ENCODE data around the gene PARVB.

PARVB gene

DNA sequence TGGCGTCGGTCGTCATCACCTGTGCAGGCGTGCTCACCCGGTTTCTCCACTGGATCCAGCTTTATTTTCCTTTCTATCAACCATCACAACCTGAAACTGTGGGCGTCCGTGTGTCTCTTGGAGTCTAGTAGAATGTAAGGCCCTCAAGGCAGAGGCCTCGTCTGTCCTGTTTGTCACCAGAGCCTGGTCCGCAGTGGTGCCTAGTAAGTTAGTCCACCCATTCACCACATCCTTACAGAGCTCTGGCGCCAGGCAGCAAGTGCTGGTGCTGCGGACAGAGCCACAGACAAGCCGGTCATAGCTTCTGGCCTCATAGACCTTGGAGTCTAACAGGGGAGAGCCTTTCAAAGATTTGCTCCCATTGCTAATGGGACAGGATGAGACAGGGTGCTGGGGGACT is 92.2 kb downstream of the PARVB start:
- TF ChIP-seq, protein P1, sequence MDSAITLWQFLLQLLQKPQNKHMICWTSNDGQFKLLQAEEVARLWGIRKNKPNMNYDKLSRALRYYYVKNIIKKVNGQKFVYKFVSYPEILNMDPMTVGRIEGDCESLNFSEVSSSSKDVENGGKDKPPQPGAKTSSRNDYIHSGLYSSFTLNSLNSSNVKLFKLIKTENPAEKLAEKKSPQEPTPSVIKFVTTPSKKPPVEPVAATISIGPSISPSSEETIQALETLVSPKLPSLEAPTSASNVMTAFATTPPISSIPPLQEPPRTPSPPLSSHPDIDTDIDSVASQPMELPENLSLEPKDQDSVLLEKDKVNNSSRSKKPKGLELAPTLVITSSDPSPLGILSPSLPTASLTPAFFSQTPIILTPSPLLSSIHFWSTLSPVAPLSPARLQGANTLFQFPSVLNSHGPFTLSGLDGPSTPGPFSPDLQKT (IDR thresholded peaks at IDR 0.05; ENCODE audit: borderline replicate concordance, low read depth, low read length) = no peak
- no peak for TF ChIP-seq ZSCAN16 (tag by site-specific recombination; IDR thresholded peaks at IDR 0.05)
- TF ChIP-seq, protein P2, sequence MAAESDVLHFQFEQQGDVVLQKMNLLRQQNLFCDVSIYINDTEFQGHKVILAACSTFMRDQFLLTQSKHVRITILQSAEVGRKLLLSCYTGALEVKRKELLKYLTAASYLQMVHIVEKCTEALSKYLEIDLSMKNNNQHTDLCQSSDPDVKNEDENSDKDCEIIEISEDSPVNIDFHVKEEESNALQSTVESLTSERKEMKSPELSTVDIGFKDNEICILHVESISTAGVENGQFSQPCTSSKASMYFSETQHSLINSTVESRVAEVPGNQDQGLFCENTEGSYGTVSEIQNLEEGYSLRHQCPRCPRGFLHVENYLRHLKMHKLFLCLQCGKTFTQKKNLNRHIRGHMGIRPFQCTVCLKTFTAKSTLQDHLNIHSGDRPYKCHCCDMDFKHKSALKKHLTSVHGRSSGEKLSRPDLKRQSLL (tag by site-specific recombination; IDR thresholded peaks at IDR 0.05) = no peak
- no peak for TF ChIP-seq SP2 (tag by site-specific recombination; IDR thresholded peaks at IDR 0.05)
- TF ChIP-seq ZNF426 (tag by site-specific recombination; IDR thresholded peaks at IDR 0.05) = no peak
- no peak for TF ChIP-seq ZNF549 (tag by site-specific recombination; IDR thresholded peaks at IDR 0.05)
- no peak for TF ChIP-seq GFI1B (tag by site-specific recombination; IDR thresholded peaks at IDR 0.05)
- no peak for TF ChIP-seq ZFP69B (tag by site-specific recombination; IDR thresholded peaks at IDR 0.05)
- no peak for TF ChIP-seq ZNF600 (tag by site-specific recombination; IDR thresholded peaks at IDR 0.05)
- Histone ChIP-seq H3K36me3 (ENCODE audit: control insufficient read depth in 2 of 2, insufficient read depth in 1 of 2, low read length in 2 of 2) (peaks cover 0 to 8% of the 10 kb centered on the region in 2 experiments; a peak in 1 of 3 replicates), H3K4me1 (ENCODE audit: control insufficient read depth, insufficient read depth, low read length) (no peaks in the 10 kb centered on the region), H3K4me3 (ENCODE audit: low read depth, low read length) (no peak overlapping the region), H3K27ac (ENCODE audit: extremely low read depth, low read depth, low read length) (no peak overlapping the region), H3K9me3 (ENCODE audit: control insufficient read depth, insufficient read depth, low read depth, low read length) (no peaks in the 10 kb centered on the region)
- CTCF ChIA-PET = no interaction called here
- POLR2A ChIA-PET = interaction anchor here (0.6 kb wide), 1 partner anchor 1377 kb away, joined by 4 read pairs; no protein-coding TSS in a partner anchor

DNA sequence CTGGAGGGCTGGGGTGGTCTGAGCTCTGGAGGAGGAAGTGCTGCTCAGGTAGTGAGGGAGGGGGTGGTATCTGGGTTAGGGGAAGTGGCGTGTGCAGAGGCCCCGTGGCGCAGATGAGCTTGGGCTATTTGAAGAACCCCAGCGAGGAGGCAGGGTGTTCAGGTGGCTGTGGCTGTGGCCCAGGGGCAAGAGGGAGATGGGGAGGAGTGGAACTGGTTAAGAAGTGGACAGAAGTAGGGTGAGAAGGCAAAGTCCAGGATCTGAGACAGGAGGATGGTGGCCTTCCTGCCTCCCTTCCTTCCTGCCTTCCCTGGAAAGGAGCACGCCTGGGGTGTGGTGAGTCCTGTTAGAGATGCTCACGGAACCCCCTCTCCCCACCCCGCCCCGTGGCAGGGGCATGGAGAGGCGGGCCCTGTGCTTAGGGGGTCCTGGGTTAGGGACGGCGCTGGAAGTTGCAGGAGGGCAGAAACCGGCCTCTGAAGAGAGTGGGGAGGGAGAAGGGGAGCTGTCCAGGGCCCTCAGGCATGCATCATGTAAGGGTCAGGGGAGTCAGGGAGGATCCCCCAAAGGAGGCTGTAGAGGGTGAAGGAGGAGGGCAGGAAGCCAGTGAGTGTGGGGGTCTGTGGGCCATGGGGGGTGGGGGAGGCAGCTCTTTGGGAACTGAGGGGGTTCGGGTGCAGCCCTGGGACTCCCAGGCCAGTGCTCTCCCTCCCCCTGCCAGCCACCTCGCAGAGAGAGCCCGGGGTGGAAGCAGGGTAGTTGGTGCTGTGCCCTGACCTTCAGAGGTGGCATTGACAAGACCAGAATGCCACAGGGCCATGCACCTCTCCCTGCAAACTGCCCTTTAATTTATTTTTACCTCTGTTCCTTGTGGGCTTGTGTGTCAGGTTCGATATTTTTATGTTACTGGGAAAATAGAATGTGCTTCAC is 92.9 kb downstream of the PARVB start:
- POLR2A ChIA-PET = interaction anchor here (0.6 kb wide), 1 partner anchor 1378 kb away, joined by 4 read pairs; no protein-coding TSS in a partner anchor
- Histone ChIP-seq H3K36me3 (ENCODE audit: control insufficient read depth in 2 of 2, insufficient read depth in 1 of 2, low read length in 2 of 2) (peaks cover 0 to 8% of the 10 kb centered on the region in 2 experiments; a peak in 1 of 3 replicates), H3K27ac (ENCODE audit: extremely low read depth, low read depth, low read length) (no peak overlapping the region), H3K9me3 (ENCODE audit: control insufficient read depth, insufficient read depth, low read depth, low read length) (no peaks in the 10 kb centered on the region), H3K4me3 (ENCODE audit: low read depth, low read length) (no peak overlapping the region), H3K4me1 (ENCODE audit: control insufficient read depth, insufficient read depth, low read length) (no peaks in the 10 kb centered on the region)
- TF ChIP-seq ZNF133 (tag by site-specific recombination; IDR thresholded peaks at IDR 0.05) = no peak
- CTCF ChIA-PET = no interaction called here

DNA sequence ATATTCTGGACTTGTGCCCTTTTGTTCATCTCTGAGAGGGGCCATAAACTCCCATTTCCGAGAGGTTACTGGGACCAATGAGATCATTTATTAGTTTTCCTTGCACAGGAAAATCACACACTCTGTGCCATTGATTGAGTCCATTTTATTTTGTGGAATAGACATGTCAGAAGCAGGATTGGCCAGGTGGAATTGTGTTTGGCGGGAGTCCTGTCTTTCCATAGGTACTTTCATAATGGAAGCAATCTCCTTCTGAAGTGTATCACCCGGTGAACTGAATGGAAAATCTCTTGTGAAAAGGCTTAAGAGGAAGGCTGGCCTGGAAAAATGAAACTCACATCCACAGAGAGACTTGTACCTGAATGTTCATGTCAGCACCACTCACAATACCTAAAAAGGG is 93.6 kb downstream of the PARVB start:
- H3K27ac ChIP-seq (ENCODE audit: extremely low read depth, low read depth, low read length) = no peak overlapping the region
- no peak for TF ChIP-seq BCL11B (tag by site-specific recombination; IDR thresholded peaks at IDR 0.05; ENCODE audit: low read depth)
- no peak for TF ChIP-seq ZNF777 (tag by site-specific recombination; IDR thresholded peaks at IDR 0.05; ENCODE audit: borderline replicate concordance)
- TF ChIP-seq ZNF768 (tag by site-specific recombination; IDR thresholded peaks at IDR 0.05) = no peak
- TF ChIP-seq EGR2 (tag by site-specific recombination; IDR thresholded peaks at IDR 0.05; ENCODE audit: low read depth) = no peak
- TF ChIP-seq ZNF140 (tag by site-specific recombination; IDR thresholded peaks at IDR 0.05) = no peak
- TF ChIP-seq ZNF837 (tag by site-specific recombination; IDR thresholded peaks at IDR 0.05) = no peak
- no peak for TF ChIP-seq ZNF660 (tag by site-specific recombination; IDR thresholded peaks at IDR 0.05)
- no peak for TF ChIP-seq RBAK (tag by site-specific recombination; IDR thresholded peaks at IDR 0.05)
- CTCF ChIA-PET = no interaction called here
- POLR2A ChIA-PET = no interaction called here
- H3K4me3 ChIP-seq (ENCODE audit: low read depth, low read length) = no peak overlapping the region
- H3K4me1 ChIP-seq (ENCODE audit: control insufficient read depth, insufficient read depth, low read length) = no peaks in the 10 kb centered on the region
- H3K36me3 ChIP-seq (ENCODE audit: control insufficient read depth in 2 of 2, insufficient read depth in 1 of 2, low read length in 2 of 2) = peaks cover 0 to 4% of the 10 kb centered on the region in 2 experiments; a peak in 1 of 3 replicates
- no peaks in the 10 kb centered on the region for H3K9me3 ChIP-seq (ENCODE audit: control insufficient read depth, insufficient read depth, low read depth, low read length)

All from HEK293 (cell line).